Activated naive CD8-positive, alpha-beta T cell (primary cell): Measurements from ENCODE around the gene NOC4L.

Experiments
- H3K27ac Mint-ChIP-seq: one replicate; pipeline ENCODE4 v1.8.0; 2021; ENCODE audit warnings: mixed read lengths
- H3K27me3 Mint-ChIP-seq: one replicate; pipeline ENCODE4 v1.8.0; 2021; ENCODE audit warnings: mixed read lengths
- H3K36me3 Mint-ChIP-seq: one replicate; pipeline ENCODE4 v1.8.0; 2021; ENCODE audit warnings: mixed read lengths
- H3K4me1 Mint-ChIP-seq: one replicate; pipeline ENCODE4 v1.8.0; 2021; ENCODE audit warnings: low read depth, mixed read lengths
- H3K4me3 Mint-ChIP-seq: one replicate; pipeline ENCODE4 v1.8.0; 2021; ENCODE audit warnings: mild to moderate bottlenecking, mixed read lengths
- H3K9me3 Mint-ChIP-seq: one replicate; pipeline ENCODE4 v1.8.0; 2021; ENCODE audit warnings: low read depth, mixed read lengths

Gene NOC4L

GRCh38 chr12:132154941-132155770 lies 10.9 kb downstream of the NOC4L start:
- no peaks in the 10 kb centered on the region for H3K4me1 Mint-ChIP-seq
- H3K27me3 Mint-ChIP-seq = no peaks in the 10 kb centered on the region
- no peak overlapping the region for H3K27ac Mint-ChIP-seq
- no peak overlapping the region for H3K4me3 Mint-ChIP-seq
- H3K9me3 Mint-ChIP-seq = no peaks in the 10 kb centered on the region
- no peaks in the 10 kb centered on the region for H3K36me3 Mint-ChIP-seq

- H3K36me3 Mint-ChIP-seq = no peaks in the 10 kb centered on the region
- no peak overlapping the region for H3K4me3 Mint-ChIP-seq
- H3K9me3 Mint-ChIP-seq = no peaks in the 10 kb centered on the region
- H3K4me1 Mint-ChIP-seq = no peaks in the 10 kb centered on the region
- H3K27ac Mint-ChIP-seq = no peak overlapping the region
- no peaks in the 10 kb centered on the region for H3K27me3 Mint-ChIP-seq
Measured at GRCh38 chr12:132155771-132156572, 11.7 kb downstream of the NOC4L start.

GRCh38 chr12:132156573-132157325 lies 12.5 kb downstream of the NOC4L start:
- Mint-ChIP-seq H3K27me3 (no peaks in the 10 kb centered on the region), H3K9me3 (no peaks in the 10 kb centered on the region), H3K4me3 (no peak overlapping the region), H3K36me3 (no peaks in the 10 kb centered on the region), H3K27ac (no peak overlapping the region), H3K4me1 (no peaks in the 10 kb centered on the region)

- Mint-ChIP-seq H3K4me3 (no peak overlapping the region), H3K36me3 (no peaks in the 10 kb centered on the region), H3K9me3 (no peaks in the 10 kb centered on the region), H3K4me1 (peaks cover 1% of the 10 kb centered on the region), H3K27ac (no peak overlapping the region), H3K27me3 (no peaks in the 10 kb centered on the region)
Measured at GRCh38 chr12:132157733-132158409, 13.6 kb downstream of the NOC4L start.

- Mint-ChIP-seq H3K36me3 (no peaks in the 10 kb centered on the region), H3K27ac (no peak overlapping the region), H3K4me1 (peaks cover 6% of the 10 kb centered on the region), H3K9me3 (no peaks in the 10 kb centered on the region), H3K27me3 (no peaks in the 10 kb centered on the region), H3K4me3 (no peak overlapping the region)
Measured at GRCh38 chr12:132158677-132159554, 14.7 kb downstream of the NOC4L start.

GRCh38 chr12:132159555-132160003 lies 15.3 kb downstream of the NOC4L start:
- H3K9me3 Mint-ChIP-seq = no peaks in the 10 kb centered on the region
- no peak overlapping the region for H3K4me3 Mint-ChIP-seq
- no peak overlapping the region for H3K27ac Mint-ChIP-seq
- H3K36me3 Mint-ChIP-seq = no peaks in the 10 kb centered on the region
- H3K4me1 Mint-ChIP-seq = peaks cover 13% of the 10 kb centered on the region
- H3K27me3 Mint-ChIP-seq = no peaks in the 10 kb centered on the region

- Mint-ChIP-seq H3K4me1 (peaks cover 13% of the 10 kb centered on the region), H3K36me3 (no peaks in the 10 kb centered on the region), H3K27ac (no peak overlapping the region), H3K9me3 (no peaks in the 10 kb centered on the region), H3K4me3 (no peak overlapping the region), H3K27me3 (no peaks in the 10 kb centered on the region)
Measured at GRCh38 chr12:132160016-132160415, 15.8 kb downstream of the NOC4L start.

GRCh38 chr12:132160601-132161035 lies 16.4 kb downstream of the NOC4L start:
- Mint-ChIP-seq H3K27me3 (no peaks in the 10 kb centered on the region), H3K4me3 (no peak overlapping the region), H3K9me3 (no peaks in the 10 kb centered on the region), H3K4me1 (peaks cover 13% of the 10 kb centered on the region), H3K27ac (no peak overlapping the region), H3K36me3 (no peaks in the 10 kb centered on the region)

GRCh38 chr12:132161036-132161781 lies 17.0 kb downstream of the NOC4L start:
- H3K9me3 Mint-ChIP-seq = no peaks in the 10 kb centered on the region
- no peaks in the 10 kb centered on the region for H3K27me3 Mint-ChIP-seq
- H3K36me3 Mint-ChIP-seq = no peaks in the 10 kb centered on the region
- H3K4me3 Mint-ChIP-seq = no peak overlapping the region
- H3K4me1 Mint-ChIP-seq = peaks cover 13% of the 10 kb centered on the region
- no peak overlapping the region for H3K27ac Mint-ChIP-seq

- Mint-ChIP-seq H3K9me3 (no peaks in the 10 kb centered on the region), H3K4me1 (peaks cover 13% of the 10 kb centered on the region), H3K36me3 (no peaks in the 10 kb centered on the region), H3K27ac (no peak overlapping the region), H3K4me3 (no peak overlapping the region), H3K27me3 (no peaks in the 10 kb centered on the region)
Measured at GRCh38 chr12:132161796-132162507, 17.7 kb downstream of the NOC4L start.

- Mint-ChIP-seq H3K27ac (no peak overlapping the region), H3K9me3 (no peaks in the 10 kb centered on the region), H3K4me1 (peaks cover 13% of the 10 kb centered on the region)
Measured at GRCh38 chr12:132162508-132163031, 18.3 kb downstream of the NOC4L start.

GRCh38 chr12:132163041-132163910 lies 19.0 kb downstream of the NOC4L start:
- Mint-ChIP-seq H3K4me1 (peaks cover 13% of the 10 kb centered on the region), H3K9me3 (no peaks in the 10 kb centered on the region), H3K4me3 (peak overlapping the region; percentile 47), H3K36me3 (no peaks in the 10 kb centered on the region), H3K27me3 (no peaks in the 10 kb centered on the region), H3K27ac (no peak overlapping the region)

More at GRCh38 chr12:132162508-132163031, 18.3 kb downstream of the NOC4L start:
- Mint-ChIP-seq H3K27me3 (no peaks in the 10 kb centered on the region), H3K36me3 (no peaks in the 10 kb centered on the region), H3K4me3 (no peak overlapping the region)
